ENCODE data around the gene MSANTD2.

Gene MSANTD2

GRCh38 chr11:124752471-124753102, 47.6 kb downstream of the MSANTD2 start:
- DNase-seq: no peak

GRCh38 chr11:124751741-124752470, 48.3 kb downstream of the MSANTD2 start, which contains the start of gene VSIG2:
TSS of gene VSIG2 (minus strand) at chr11:124752255. CDS start at chr11:124752137, 118 bp downstream.
- DNase-seq: no peak

- DNase-seq: no peak
These were observed 48.8 kb downstream of the MSANTD2 start for GRCh38 chr11:124751391-124751740.

GRCh38 chr11:124749912-124750311, 50.3 kb downstream of the MSANTD2 start:
- DNase-seq: no peak

GRCh38 chr11:124748481-124749343, 51.5 kb downstream of the MSANTD2 start:
- DNase-seq: no peak

DNA sequence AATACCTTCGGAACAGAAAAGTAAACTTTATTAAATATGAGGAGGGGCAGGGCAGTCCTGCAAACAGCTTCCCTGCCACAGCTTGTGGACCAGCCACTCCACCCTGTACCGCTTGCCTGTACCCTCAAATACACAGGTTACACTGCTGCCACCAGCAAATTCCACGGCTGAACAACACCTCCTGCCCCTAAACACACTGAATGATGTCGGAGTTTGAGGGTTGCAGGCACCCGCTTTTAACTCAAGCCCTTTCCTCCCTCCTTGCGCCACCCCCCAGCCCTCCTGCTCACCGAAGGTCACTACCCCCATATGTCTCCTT, 52.1 kb downstream of the MSANTD2 start:
- no peak for DNase-seq

DNA sequence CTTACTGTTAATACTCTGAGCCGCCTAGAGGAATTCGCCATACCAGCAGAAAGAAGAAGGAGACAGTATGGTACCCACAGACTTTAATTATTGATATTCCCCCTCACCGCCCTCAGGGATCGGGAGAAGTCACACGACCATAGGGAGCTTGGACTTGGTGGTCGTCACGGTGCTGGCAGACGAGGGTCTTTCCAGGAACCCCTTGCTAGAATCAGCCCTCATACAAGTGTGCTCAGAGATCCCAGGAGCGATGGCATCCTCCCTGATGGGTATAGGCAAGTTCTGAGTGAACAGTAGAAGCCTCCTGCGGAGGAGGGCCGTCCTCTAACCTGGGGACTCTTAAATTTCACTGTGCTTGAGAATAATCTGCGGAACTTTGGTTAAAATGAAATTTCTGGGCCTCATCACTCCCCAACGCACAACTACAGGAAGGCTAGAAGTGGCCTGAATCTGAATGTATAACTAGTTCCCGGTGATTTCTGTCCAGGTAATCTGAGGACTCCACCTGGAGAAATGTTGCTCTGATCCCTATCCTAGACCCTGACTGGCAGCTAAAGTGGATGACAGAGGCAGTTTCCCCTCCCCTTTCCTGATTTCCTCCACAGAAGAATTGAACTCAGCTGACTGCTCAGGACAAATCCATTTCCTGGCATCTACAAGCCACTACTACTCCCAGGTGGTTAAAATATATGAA, 52.7 kb downstream of the MSANTD2 start:
- DNase-seq: no peak

GRCh38 chr11:124746621-124747243, 53.5 kb downstream of the MSANTD2 start:
- DNase-seq: peak; percentile 64 to 91 (median 91)

DNA sequence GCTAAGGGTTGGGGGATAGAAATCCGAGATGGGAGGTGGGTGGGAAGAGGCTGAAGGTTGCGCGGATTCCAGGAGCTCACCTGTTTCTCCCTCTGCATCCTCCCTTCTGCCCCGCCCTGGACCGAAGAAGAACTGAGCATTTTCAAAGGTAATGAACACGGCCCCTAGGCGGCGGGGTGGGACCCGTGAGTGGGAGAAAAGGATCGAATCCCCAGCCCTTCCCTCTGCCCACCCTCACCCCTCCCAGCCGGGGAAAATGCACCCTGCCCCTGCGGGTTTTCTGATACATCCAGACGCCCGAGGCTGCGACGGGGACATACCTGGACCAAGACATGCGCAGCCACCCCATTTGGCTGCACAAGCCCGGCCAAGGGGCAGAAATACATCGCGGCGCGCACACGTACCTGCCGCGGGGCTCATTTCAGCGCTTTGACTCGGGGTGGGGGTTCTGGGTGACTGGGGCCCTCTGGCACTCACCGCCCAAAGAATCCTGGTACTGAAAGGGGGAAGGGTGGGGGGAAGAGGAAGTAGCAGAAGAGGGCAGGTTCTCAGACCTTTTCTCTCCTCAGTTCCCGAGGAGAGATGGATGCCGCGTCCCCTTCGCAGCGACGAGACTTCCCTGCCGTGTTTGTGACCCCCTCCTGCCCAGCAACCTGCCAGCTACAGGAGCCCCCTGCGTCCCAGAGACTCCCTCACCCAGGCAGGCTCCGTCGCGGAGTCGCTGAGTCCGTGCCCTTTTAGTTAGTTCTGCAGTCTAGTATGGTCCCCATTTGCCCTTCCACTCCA, 54.2 kb downstream of the MSANTD2 start:
- peak in 2 of 3 experiments; percentile 53 to 62 for DNase-seq

GRCh38 chr11:124745270-124745834, 54.9 kb downstream of the MSANTD2 start:
- no peak for DNase-seq

- no peak for DNase-seq
These were observed 57.2 kb downstream of the MSANTD2 start for GRCh38 chr11:124743050-124743449.

GRCh38 chr11:124742555-124742954, 57.7 kb downstream of the MSANTD2 start:
- no peak for DNase-seq

DNA sequence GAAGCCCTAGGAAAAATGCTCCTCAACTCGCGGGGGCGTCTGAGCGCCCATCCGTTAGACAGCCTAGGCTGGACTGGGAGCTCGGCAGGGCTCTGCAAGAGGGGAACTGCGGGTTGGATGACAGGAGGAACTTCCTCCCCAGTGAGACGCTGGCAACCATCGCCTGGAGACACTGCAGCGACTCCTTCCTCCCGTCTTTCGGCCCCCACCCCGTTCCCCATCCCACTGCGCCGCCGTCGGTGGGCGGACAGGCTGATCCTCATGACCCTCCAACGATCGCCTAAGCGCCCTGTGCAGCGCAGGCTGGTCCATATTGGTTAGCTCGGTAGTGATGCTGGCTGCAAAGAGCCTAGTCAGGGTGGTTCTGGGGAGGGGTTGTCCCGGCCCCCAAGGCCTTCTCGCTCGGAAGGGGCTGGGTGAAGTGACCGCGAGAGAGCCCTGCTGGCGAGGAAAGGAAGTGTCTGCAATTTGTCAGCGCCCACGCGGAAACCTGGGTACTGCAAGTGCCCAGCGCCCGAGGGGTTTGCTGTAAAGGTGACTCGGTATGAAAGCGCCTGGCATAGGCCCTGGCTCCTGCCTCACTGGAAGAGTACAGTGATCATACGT, 59.8 kb downstream of the MSANTD2 start:
- DNase-seq: peak in 2 of 3 experiments; percentile 62 to 74

DNA sequence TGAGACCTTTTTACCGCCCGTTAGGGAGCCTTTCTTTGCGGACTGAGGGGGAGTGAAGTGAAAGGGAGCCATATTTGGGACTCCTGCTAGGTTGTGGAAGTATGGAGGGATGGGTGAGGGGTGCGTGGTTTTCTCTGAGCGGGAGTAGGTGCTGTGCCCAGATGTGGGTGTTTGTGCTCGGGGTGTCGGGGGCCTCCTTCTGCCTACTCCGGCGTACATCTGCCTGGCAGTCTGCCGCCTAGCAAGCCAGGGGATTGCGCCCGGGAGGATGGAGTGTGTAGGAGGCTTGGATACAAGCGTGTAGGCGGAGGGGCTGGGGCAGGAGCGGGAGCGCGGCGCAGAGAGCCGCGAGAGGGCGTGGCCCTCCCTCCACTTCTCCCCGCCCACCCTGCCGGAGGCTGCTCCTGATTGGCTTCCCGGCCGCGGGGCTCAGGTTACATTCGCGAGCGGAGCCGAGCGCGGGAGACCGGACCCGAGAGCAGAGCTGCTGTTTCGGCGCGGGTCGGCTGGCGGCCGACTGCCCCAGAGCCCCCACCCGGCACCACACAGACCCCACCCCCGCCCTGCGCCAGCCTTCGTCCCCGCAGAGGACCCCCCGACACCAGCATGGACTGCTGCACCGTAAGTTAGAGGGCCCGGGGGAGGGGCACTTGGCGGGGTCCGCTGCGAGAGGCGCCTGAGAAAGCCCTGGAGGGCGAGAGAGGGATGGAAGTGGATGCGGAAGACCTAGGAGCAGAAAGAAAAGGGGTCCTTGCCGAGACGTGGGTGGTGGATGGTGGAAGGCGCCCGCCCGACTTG, 60.5 kb downstream of the MSANTD2 start, which contains the start of gene NRGN:
TSS of gene NRGN (plus strand) at position 464 of the 798 bp plus-strand sequence. CDS start at position 607, 143 bp downstream.
- DNase-seq: peak; percentile 90 to 96 (median 94)

DNA sequence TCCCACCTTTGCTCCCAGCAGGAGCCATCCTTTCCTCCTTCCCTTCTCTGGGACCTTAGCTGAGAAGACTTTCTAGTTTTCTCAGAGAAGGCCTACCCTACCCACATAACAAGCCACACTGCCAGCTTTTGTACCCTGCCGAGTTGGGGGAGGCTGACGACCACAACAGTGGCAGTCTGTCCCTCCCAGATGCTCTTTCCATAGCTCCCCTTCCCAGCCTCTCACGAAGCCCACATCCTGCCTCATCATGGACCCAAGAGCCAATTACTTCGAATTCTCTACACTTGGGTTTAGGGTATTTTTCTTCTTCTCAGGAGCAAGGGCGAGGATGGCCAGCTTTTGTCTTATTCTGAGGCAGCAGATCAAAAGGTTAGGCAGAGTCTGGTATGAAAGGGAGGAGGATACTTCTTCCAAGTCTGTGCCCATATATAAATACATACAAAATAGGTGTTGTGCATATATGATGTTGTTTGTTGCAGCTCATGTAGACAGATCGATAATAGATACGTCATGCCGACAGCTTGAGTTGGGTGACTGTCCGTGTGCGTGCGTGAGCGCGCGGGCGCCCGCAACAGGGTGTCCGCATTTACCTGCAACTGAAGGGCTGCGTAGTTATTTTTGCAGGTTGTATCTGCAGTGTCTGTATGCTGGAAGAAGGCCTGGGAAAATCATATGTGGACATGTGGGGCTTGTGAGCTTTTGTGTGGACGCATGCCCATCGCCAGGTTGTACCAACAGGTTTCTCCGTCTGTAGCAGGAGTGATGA, 61.3 kb downstream of the MSANTD2 start:
- no peak for DNase-seq

- no peak for DNase-seq
These were observed 62.4 kb downstream of the MSANTD2 start for GRCh38 chr11:124737638-124738305.

DNA sequence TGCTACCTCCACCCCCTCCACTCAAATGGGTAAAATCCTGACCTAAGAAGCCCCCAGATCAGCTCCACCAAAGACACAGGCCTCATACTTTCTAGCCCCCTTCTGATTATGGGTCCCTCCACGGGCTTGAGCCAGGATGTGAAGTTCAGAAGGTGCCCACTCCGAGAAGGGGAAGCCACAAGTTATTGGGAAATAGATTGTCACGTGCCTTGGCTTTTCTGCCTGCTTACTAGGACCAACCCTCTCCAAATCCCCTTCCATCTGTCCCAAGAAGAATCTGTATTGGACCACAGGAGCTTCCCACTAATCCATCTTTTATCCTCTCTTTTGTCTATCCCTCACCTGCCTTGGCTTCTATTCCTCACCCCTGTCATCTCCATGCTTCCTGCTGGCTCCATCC, 63.5 kb downstream of the MSANTD2 start:
- no peak for DNase-seq

DNA sequence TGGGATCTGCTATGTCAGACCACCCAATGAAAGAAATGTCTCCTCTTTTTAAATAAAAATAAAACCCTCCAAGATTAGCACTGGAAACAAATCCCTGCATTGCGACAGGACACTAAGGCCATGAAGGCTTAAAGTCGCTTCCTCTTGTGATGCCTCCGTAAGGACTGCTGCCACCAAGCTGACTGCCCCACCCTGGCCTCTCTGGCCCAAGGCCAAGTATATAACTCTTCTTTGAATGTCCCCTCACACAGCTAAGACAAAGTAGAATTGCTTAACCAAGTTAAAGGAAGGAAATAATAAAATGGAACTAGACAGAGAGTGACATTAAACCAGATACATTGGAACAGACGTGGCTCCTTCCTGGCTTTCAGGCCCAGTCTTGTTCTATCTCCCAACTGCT, 68.0 kb downstream of the MSANTD2 start:
- DNase-seq: no peak

- DNase-seq: no peak
These were observed 70.6 kb downstream of the MSANTD2 start for GRCh38 chr11:124729571-124729970.
